ENCODE results near the gene GPX2. TPM values are rescaled to one million over a fixed set of nuclear protein-coding genes. Genes with fewer than 3 reads are reported as not detected.

Gene GPX2
- total and polyA plus RNA-seq, 2 of the 4 experiments (the other 2 are of a cell fraction): not detected

DNA sequence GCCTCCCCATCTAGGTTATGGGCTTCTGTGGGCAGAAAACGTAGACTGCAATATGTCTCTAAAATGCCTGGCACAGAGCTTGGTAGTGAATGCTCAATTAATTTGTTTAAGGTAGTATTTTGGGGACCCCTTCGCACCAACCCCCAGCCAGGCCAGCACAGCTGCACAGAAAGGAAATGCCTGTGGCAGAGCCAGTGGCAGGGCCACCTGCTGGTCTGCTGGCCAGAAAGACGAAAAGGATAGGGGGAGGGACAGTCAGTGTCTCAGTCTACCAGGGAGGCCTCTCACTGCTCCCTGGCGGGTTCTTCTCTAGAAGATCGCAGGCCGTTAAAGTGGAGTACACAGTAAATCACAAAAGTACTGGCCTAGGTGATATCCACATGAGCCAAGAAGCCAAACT lies 26.1 kb upstream of the GPX2 start:
- no peak overlapping the region for H2AFZ ChIP-seq (replicated peaks; ENCODE audit: low read length, poor library complexity)
- H3K4me2 ChIP-seq (ENCODE audit: low read depth, low read length): no peak overlapping the region
- in situ Hi-C loops (cut with MboI; ENCODE audit: low sequenced_read_pairs): no loop called here
- no peaks in the 10 kb centered on the region; a peak in 2 of 4 replicates for H3K79me1 ChIP-seq (ENCODE audit: low read depth in 1 of 2, low read length in 2 of 2)
- H4K8ac ChIP-seq (ENCODE audit: low read depth in 2 of 2, low read length in 2 of 2): no peak overlapping the region
- ATAC-seq (ENCODE audit: low read depth) (no peak), DNase-seq (no peak)
- no peak overlapping the region for H2AK5ac ChIP-seq (ENCODE audit: low read depth, low read length)
- no peak overlapping the region for H2BK5ac ChIP-seq (ENCODE audit: low read depth, low read length, poor library complexity, severe bottlenecking)
- no peaks in the 10 kb centered on the region for H3K9me3 ChIP-seq (ENCODE audit: control insufficient read depth, insufficient read depth, low read length)
- no peak overlapping the region for H3K14ac ChIP-seq (replicated peaks; ENCODE audit: low read depth, low read length)
- no peak overlapping the region for H3K4ac ChIP-seq (ENCODE audit: low read depth, low read length)
- no peak overlapping the region for H2AK9ac ChIP-seq (replicated peaks; ENCODE audit: low read depth, low read length, poor library complexity)
- no peak overlapping the region for H3K23ac ChIP-seq (ENCODE audit: low read depth, low read length)
- WGBS, 2 experiments (ENCODE audit: extremely low coverage in 2 of 2, insufficient read length in 1 of 2): 89% methylated on average over 3 of the region's 6 CpGs; no CpG with 5 or more reads in 1 of the 2 experiments
- no peak overlapping the region for H4K5ac ChIP-seq (ENCODE audit: low read depth, low read length)
- H3K56ac ChIP-seq (ENCODE audit: extremely low read depth, insufficient read depth, low read length): no peak overlapping the region
- H2BK120ac ChIP-seq (ENCODE audit: low read depth, low read length): no peak overlapping the region
- ChIA-PET POLR2A (ENCODE audit: unreplicated experiment) (no interaction called here), CTCF (no interaction called here)
- H3K27ac ChIP-seq (ENCODE audit: insufficient read depth, low read length): no peak overlapping the region
- no peaks in the 10 kb centered on the region for H4K20me1 ChIP-seq (ENCODE audit: insufficient read depth, low read length)
- no peak overlapping the region for H2BK20ac ChIP-seq (ENCODE audit: low read depth, low read length)
- no peak overlapping the region for H2BK15ac ChIP-seq (ENCODE audit: low read depth, low read length)
- H3K18ac ChIP-seq (ENCODE audit: low read depth, low read length): no peak overlapping the region
- H3K4me3 ChIP-seq (ENCODE audit: insufficient read depth, low read depth, low read length): no peak overlapping the region
- intact Hi-C loops (cut with micrococcal nuclease): no loop called here
- no peaks in the 10 kb centered on the region for H3K27me3 ChIP-seq (ENCODE audit: control insufficient read depth, insufficient read depth, low read length)
- peaks cover 6% of the 10 kb centered on the region for H3K4me1 ChIP-seq (ENCODE audit: control insufficient read depth, insufficient read depth, low read length)
- no peak overlapping the region for H3K9ac ChIP-seq (ENCODE audit: low read depth, low read length)
- no peaks in the 10 kb centered on the region; the same call in 1 of the 2 replicates for H3K36me3 ChIP-seq (ENCODE audit: control insufficient read depth, insufficient read depth, low read length)
- dilution Hi-C loops (cut with HindIII; ENCODE audit: low sequenced_read_pairs, unreplicated experiment): no loop called here
- BruUV-seq (replicated peaks): no TSS peak
- no peaks in the 10 kb centered on the region for H3K9me1 ChIP-seq (ENCODE audit: insufficient read depth, low read length)
- H4K91ac ChIP-seq (ENCODE audit: insufficient read depth, low read depth, low read length): no peak overlapping the region
- TF ChIP-seq SMC3 (IDR thresholded peaks at IDR 0.05; ENCODE audit: low read depth, low read length) (no peak), CHD1 (IDR thresholded peaks at IDR 0.05; ENCODE audit: low read depth, low read length) (no peak), FOS (IDR thresholded peaks at IDR 0.05; ENCODE audit: low read depth, low read length) (no peak), POLR2A (IDR thresholded peaks at IDR 0.05; ENCODE audit: low read depth, low read length) (no peak), MXI1 (IDR thresholded peaks at IDR 0.05; ENCODE audit: borderline replicate concordance, low read depth, low read length) (no peak), MAFK (IDR thresholded peaks at IDR 0.05; ENCODE audit: low read depth, low read length) (no peak), RCOR1 (IDR thresholded peaks at IDR 0.05; ENCODE audit: insufficient replicate concordance, low read length) (no peak), MAZ (IDR thresholded peaks at IDR 0.05; ENCODE audit: borderline replicate concordance, low read depth, low read length) (no peak), CEBPB (IDR thresholded peaks at IDR 0.05; ENCODE audit: low read depth, low read length) (no peak), RAD21 (IDR thresholded peaks at IDR 0.05; ENCODE audit: low read length) (no peak), RFX5 (IDR thresholded peaks at IDR 0.05; ENCODE audit: low read depth, low read length) (no peak), NFE2L2 (IDR thresholded peaks at IDR 0.05; ENCODE audit: low read depth, low read length) (no peak), BHLHE40 (IDR thresholded peaks at IDR 0.05; ENCODE audit: low read depth, low read length) (no peak)
- TF ChIP-seq, protein P1, sequence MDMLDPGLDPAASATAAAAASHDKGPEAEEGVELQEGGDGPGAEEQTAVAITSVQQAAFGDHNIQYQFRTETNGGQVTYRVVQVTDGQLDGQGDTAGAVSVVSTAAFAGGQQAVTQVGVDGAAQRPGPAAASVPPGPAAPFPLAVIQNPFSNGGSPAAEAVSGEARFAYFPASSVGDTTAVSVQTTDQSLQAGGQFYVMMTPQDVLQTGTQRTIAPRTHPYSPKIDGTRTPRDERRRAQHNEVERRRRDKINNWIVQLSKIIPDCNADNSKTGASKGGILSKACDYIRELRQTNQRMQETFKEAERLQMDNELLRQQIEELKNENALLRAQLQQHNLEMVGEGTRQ (IDR thresholded peaks at IDR 0.05; ENCODE audit: low read depth, low read length): no peak
- TF ChIP-seq, protein P2, sequence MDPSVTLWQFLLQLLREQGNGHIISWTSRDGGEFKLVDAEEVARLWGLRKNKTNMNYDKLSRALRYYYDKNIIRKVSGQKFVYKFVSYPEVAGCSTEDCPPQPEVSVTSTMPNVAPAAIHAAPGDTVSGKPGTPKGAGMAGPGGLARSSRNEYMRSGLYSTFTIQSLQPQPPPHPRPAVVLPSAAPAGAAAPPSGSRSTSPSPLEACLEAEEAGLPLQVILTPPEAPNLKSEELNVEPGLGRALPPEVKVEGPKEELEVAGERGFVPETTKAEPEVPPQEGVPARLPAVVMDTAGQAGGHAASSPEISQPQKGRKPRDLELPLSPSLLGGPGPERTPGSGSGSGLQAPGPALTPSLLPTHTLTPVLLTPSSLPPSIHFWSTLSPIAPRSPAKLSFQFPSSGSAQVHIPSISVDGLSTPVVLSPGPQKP (IDR thresholded peaks at IDR 0.05; ENCODE audit: borderline replicate concordance, low read depth, low read length): no peak
- TF ChIP-seq, protein P3, sequence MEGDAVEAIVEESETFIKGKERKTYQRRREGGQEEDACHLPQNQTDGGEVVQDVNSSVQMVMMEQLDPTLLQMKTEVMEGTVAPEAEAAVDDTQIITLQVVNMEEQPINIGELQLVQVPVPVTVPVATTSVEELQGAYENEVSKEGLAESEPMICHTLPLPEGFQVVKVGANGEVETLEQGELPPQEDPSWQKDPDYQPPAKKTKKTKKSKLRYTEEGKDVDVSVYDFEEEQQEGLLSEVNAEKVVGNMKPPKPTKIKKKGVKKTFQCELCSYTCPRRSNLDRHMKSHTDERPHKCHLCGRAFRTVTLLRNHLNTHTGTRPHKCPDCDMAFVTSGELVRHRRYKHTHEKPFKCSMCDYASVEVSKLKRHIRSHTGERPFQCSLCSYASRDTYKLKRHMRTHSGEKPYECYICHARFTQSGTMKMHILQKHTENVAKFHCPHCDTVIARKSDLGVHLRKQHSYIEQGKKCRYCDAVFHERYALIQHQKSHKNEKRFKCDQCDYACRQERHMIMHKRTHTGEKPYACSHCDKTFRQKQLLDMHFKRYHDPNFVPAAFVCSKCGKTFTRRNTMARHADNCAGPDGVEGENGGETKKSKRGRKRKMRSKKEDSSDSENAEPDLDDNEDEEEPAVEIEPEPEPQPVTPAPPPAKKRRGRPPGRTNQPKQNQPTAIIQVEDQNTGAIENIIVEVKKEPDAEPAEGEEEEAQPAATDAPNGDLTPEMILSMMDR (conservative IDR thresholded peaks at IDR 0.05; ENCODE audit: low read depth, low read length): no peak
